GM12878 (cell line): ENCODE measurements around the gene ANO1. TPM values are rescaled to one million over a fixed set of nuclear protein-coding genes. Genes with fewer than 3 reads are reported as not detected.

Experiments
- ATAC-seq: fragments of 200-7000 bp; cut with Tn5 transposase; 3 replicates; pipeline ENCODE4 v1.9.1; 2020; ENCODE audit warnings: mild to moderate bottlenecking, moderate library complexity
- BruUV-seq: library from RNA; stranded (reverse); fragments of 400-500 nt; replicated peaks from 2 replicates; lab custom pipeline; 2021; lab: Mats Ljungman, UMichigan
- CTCF ChIA-PET: fragments of 300-600 bp; sonication (Branson Sonifier 250); formaldehyde crosslinking; extraction: SDS; loops from one replicate; lab custom pipeline; 2021; ENCODE audit warnings: inconsistent platforms; lab: Yijun Ruan, JAX
- POLR2A ChIA-PET: fragments of 350-600 bp; formaldehyde crosslinking; extraction: SDS; loops from one replicate; lab custom pipeline; 2021; ENCODE audit warnings: inconsistent platforms; lab: Charles Lee
- RAD21 ChIA-PET: fragments of 300-600 bp; sonication (Branson Sonifier 250); formaldehyde crosslinking; loops from one replicate; lab custom pipeline; 2023; ENCODE audit warnings: antibody characterized with exemption; ENCODE audit not compliant: unreplicated experiment; lab: Charles Lee
- SMC1A ChIA-PET: fragments of 300-600 bp; sonication (Branson Sonifier 250); formaldehyde crosslinking; loops from one replicate; lab custom pipeline; 2023; ENCODE audit not compliant: unreplicated experiment, uncharacterized antibody; lab: Charles Lee
- DNase-seq: peaks from one replicate; pipeline ENCODE4 v3.0.0-alpha.2; 2011; ENCODE audit warnings: low read depth, low spot score
- FAIRE-seq: peaks from 3 replicates; lab custom pipeline; 2011; peaks lifted over from hg19 to GRCh38; lab: Jason Lieb, UNC
- H2AFZ ChIP-seq: 2 replicates; pipeline ENCODE4 v1.6.0; 2011; ENCODE audit warnings: low read depth, low read length, control low read depth; ENCODE audit not compliant: control insufficient read depth
- H3K27ac ChIP-seq: 2 replicates; pipeline ENCODE4 v1.5.1; 2011; ENCODE audit warnings: control low read depth; ENCODE audit not compliant: control insufficient read depth, insufficient read depth
- H3K27me3 ChIP-seq, 2 experiments: replicated peaks in 1 of 2; 2 replicates each; pipeline versions ENCODE4 v1.6.0 to v1.6.1; 2011; ENCODE audit warnings: low read length in 1 of 2; ENCODE audit not compliant: control insufficient read depth in 2 of 2, insufficient read depth in 2 of 2
- H3K36me3 ChIP-seq, 2 experiments: 2 replicates each; pipeline ENCODE4 v1.5.1; 2011; ENCODE audit warnings: low read length in 1 of 2; ENCODE audit not compliant: control insufficient read depth in 2 of 2, insufficient read depth in 2 of 2
- H3K4me1 ChIP-seq: 2 replicates; pipeline ENCODE4 v1.6.1; 2011; ENCODE audit warnings: mild to moderate bottlenecking, low read length, moderate library complexity, mixed read lengths; ENCODE audit not compliant: control insufficient read depth, insufficient read depth
- H3K4me2 ChIP-seq: 2 replicates; pipeline ENCODE4 v1.6.0; 2011; ENCODE audit warnings: control low read depth; ENCODE audit not compliant: control insufficient read depth, insufficient read depth
- H3K4me3 ChIP-seq: fragments of 200-600 bp; sonication (generic); 2 replicates; pipeline ENCODE4 v1.5.1; 2016
- H3K79me2 ChIP-seq: 2 replicates; pipeline ENCODE4 v1.6.0; 2011; ENCODE audit warnings: low read length; ENCODE audit not compliant: control insufficient read depth, insufficient read depth
- H3K9ac ChIP-seq: 2 replicates; pipeline ENCODE4 v1.8.0; 2011; ENCODE audit warnings: low read length, control low read depth, mixed read lengths; ENCODE audit not compliant: control insufficient read depth, insufficient read depth
- H3K9me3 ChIP-seq: replicated peaks from 3 replicates; pipeline ENCODE4 v1.5.1; 2011; ENCODE audit warnings: mild to moderate bottlenecking, low read length; ENCODE audit not compliant: control insufficient read depth, insufficient read depth
- H4K20me1 ChIP-seq: 2 replicates; pipeline ENCODE4 v1.6.0; 2011; ENCODE audit not compliant: control insufficient read depth, insufficient read depth
- BRCA1 ChIP-seq: IDR thresholded peaks from 2 replicates; pipeline ENCODE4 v1.6.1; 2011; ENCODE audit warnings: low read depth, low read length, improper control_type of control experiment
- EGR1 ChIP-seq, 2 experiments: IDR thresholded peaks; 1 replicate in 1 of 2; 2 replicates in 1 of 2; pipeline ENCODE4 v1.6.1; 2011 to 2012; ENCODE audit warnings: low read depth in 2 of 2, low read length in 2 of 2, borderline replicate concordance in 1 of 2, mild to moderate bottlenecking in 1 of 2, moderate library complexity in 1 of 2
- RFX5 ChIP-seq: IDR thresholded peaks from 2 replicates; pipeline ENCODE4 v1.6.1; 2011; ENCODE audit warnings: low read depth, low read length, improper control_type of control experiment
- SPI1 ChIP-seq: IDR thresholded peaks from 2 replicates; pipeline ENCODE4 v1.6.1; 2011; ENCODE audit warnings: low read depth, mild to moderate bottlenecking, low read length, moderate library complexity, borderline replicate concordance; ENCODE audit not compliant: insufficient read depth
- YY1 ChIP-seq: IDR thresholded peaks from 2 replicates; pipeline ENCODE4 v1.6.1; 2011; ENCODE audit warnings: low read depth, mild to moderate bottlenecking, low read length
- WGBS: methylation state at CpG from one replicate; pipeline ENCODE4 v1.1.6; 2016; ENCODE audit warnings: low lambda C conversion rate; ENCODE audit not compliant: insufficient replicate concordance, insufficient coverage; ENCODE audit errors: missing lambda C conversion rate; 5-methylcytosine and 5-hydroxymethylcytosine counted together
- in situ Hi-C: fragments of 300-500 bp; cut with MboI; formaldehyde crosslinking; loops from 9 replicates; pipeline ENCODE4 v1.14.3; 2018; ENCODE audit warnings: mixed read lengths
- intact Hi-C: fragments of 100-400 bp; cut with micrococcal nuclease; formaldehyde crosslinking; loops from one replicate; pipeline ENCODE4 v1.14.2; 2022; ENCODE audit not compliant: unreplicated experiment
- polyA plus RNA-seq, 11 experiments: library from polyadenylated mRNA; depleted of rRNA in 4 of 11; unstranded in 6 of 11; stranded (reverse) in 5 of 11; fragments of >200 nt; fragmentation: Nextera tagmentation in 4 of 11; fragmentation: Illumina TruSeq in 1 of 11; extraction: Ambion mirVana in 4 of 11; extraction: Trizol in 1 of 11; gene quantifications; 1 replicate in 1 of 11; 2 replicates in 10 of 11; pipeline versions ENCODE4 v1.2.1 to v1.2.3, GENCODE V29; 2011 to 2016; ENCODE audit warnings: inconsistent platforms in 2 of 11, missing spikeins in 2 of 11, low read depth in 1 of 11
- total RNA-seq, 4 experiments: library from RNA; depleted of rRNA in 3 of 4; stranded (reverse); fragments of >200 nt in 3 of 4; fragmentation: Illumina TruSeq in 1 of 4; extraction: Trizol in 1 of 4; gene quantifications; 2 replicates each; pipeline versions ENCODE4 v1.2.1 to v1.2.3, GENCODE V29; 2013 to 2021
- TF ChIP-seq, protein P1 (sequence below): fragments of 450-650 bp; IDR thresholded peaks from 2 replicates; pipeline ENCODE4 v1.6.1; 2017; ENCODE audit warnings: borderline replicate concordance
- TF ChIP-seq, protein P2 (sequence below): fragments of 450-650 bp; IDR thresholded peaks from 2 replicates; pipeline ENCODE4 v1.6.1; 2016; ENCODE audit warnings: mild to moderate bottlenecking
- TF ChIP-seq, protein P3 (sequence below): fragments of 450-650 bp; formaldehyde crosslinking; IDR thresholded peaks from 2 replicates; pipeline ENCODE4 v1.4.0; 2020; ENCODE audit warnings: mild to moderate bottlenecking, moderate library complexity
- TF ChIP-seq, protein P4 (sequence below): fragments of 150-350 bp; IDR thresholded peaks from 2 replicates; pipeline ENCODE4 v1.6.1; 2014; ENCODE audit warnings: mild to moderate bottlenecking, low read depth, low read length

The ANO1 gene
- total and polyA plus RNA-seq, 10 of the 15 experiments (the other 5 are each of a cell fraction or from before 2014, with no cell fraction given): 0.01 to 0.38 (median 0.06) TPM; not detected in 7

GRCh38 chr11:70074746-70075145, 3.4 kb upstream of the ANO1 start:
- H3K9me3 ChIP-seq: no peaks in the 10 kb centered on the region
- no peak for DNase-seq
- intact Hi-C loops: no loop called here
- no peak overlapping the region for H2AFZ ChIP-seq
- H3K4me2 ChIP-seq: no peak overlapping the region
- in situ Hi-C loops: no loop called here
- no peak for FAIRE-seq
- ChIA-PET SMC1A (no interaction called here), POLR2A (no interaction called here), RAD21 (no interaction called here), CTCF (no interaction called here)
- H3K36me3 ChIP-seq: no peaks in the 10 kb centered on the region
- ATAC-seq: no peak
- peaks cover 14 to 18% of the 10 kb centered on the region in 2 experiments for H3K27me3 ChIP-seq
- H3K9ac ChIP-seq: no peak overlapping the region
- 38% methylated on average over 8 of the region's 8 CpGs for whole genome bisulfite sequencing
- H3K4me3 ChIP-seq: no peak overlapping the region
- no peaks in the 10 kb centered on the region for H3K79me2 ChIP-seq
- BruUV-seq: no TSS peak
- no peak overlapping the region for H3K27ac ChIP-seq
- no peaks in the 10 kb centered on the region for H3K4me1 ChIP-seq
- TF ChIP-seq SPI1 (no peak), YY1 (no peak), RFX5 (no peak)
- no peaks in the 10 kb centered on the region for H4K20me1 ChIP-seq

DNA sequence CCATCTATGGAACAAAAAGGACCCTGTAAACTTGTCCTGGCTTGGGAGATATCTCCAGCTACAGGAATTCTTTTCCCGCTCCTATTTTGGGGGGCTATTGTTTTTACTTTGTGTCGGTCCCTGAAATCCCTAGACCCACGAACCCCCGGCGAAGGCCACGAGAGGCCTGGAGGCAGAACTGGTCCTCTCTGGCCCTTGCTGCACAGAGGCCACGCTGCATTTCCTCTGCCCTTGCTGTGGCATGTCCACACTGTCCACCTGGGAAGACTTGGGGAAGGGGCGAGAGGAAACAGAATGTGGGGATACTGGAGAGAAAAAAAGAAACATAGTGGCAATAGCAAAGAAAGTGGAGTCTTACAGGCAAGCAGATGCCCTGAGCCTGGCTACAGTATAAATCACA, 2.3 kb upstream of the ANO1 start:
- ATAC-seq: no peak
- no peaks in the 10 kb centered on the region for H3K36me3 ChIP-seq
- no peak for DNase-seq
- H3K9me3 ChIP-seq: no peaks in the 10 kb centered on the region
- H3K9ac ChIP-seq: no peak overlapping the region
- ChIA-PET SMC1A (no interaction called here), POLR2A (no interaction called here), CTCF (no interaction called here), RAD21 (no interaction called here)
- no peaks in the 10 kb centered on the region for H3K4me1 ChIP-seq
- WGBS: 35% methylated on average over 8 of the region's 8 CpGs
- TF ChIP-seq, protein P1, sequence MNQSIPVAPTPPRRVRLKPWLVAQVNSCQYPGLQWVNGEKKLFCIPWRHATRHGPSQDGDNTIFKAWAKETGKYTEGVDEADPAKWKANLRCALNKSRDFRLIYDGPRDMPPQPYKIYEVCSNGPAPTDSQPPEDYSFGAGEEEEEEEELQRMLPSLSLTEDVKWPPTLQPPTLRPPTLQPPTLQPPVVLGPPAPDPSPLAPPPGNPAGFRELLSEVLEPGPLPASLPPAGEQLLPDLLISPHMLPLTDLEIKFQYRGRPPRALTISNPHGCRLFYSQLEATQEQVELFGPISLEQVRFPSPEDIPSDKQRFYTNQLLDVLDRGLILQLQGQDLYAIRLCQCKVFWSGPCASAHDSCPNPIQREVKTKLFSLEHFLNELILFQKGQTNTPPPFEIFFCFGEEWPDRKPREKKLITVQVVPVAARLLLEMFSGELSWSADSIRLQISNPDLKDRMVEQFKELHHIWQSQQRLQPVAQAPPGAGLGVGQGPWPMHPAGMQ: no peak
- TF ChIP-seq, protein P2, sequence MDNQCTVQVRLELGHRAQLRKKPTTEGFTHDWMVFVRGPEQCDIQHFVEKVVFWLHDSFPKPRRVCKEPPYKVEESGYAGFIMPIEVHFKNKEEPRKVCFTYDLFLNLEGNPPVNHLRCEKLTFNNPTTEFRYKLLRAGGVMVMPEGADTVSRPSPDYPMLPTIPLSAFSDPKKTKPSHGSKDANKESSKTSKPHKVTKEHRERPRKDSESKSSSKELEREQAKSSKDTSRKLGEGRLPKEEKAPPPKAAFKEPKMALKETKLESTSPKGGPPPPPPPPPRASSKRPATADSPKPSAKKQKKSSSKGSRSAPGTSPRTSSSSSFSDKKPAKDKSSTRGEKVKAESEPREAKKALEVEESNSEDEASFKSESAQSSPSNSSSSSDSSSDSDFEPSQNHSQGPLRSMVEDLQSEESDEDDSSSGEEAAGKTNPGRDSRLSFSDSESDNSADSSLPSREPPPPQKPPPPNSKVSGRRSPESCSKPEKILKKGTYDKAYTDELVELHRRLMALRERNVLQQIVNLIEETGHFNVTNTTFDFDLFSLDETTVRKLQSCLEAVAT: no peak
- TF ChIP-seq, protein P3, sequence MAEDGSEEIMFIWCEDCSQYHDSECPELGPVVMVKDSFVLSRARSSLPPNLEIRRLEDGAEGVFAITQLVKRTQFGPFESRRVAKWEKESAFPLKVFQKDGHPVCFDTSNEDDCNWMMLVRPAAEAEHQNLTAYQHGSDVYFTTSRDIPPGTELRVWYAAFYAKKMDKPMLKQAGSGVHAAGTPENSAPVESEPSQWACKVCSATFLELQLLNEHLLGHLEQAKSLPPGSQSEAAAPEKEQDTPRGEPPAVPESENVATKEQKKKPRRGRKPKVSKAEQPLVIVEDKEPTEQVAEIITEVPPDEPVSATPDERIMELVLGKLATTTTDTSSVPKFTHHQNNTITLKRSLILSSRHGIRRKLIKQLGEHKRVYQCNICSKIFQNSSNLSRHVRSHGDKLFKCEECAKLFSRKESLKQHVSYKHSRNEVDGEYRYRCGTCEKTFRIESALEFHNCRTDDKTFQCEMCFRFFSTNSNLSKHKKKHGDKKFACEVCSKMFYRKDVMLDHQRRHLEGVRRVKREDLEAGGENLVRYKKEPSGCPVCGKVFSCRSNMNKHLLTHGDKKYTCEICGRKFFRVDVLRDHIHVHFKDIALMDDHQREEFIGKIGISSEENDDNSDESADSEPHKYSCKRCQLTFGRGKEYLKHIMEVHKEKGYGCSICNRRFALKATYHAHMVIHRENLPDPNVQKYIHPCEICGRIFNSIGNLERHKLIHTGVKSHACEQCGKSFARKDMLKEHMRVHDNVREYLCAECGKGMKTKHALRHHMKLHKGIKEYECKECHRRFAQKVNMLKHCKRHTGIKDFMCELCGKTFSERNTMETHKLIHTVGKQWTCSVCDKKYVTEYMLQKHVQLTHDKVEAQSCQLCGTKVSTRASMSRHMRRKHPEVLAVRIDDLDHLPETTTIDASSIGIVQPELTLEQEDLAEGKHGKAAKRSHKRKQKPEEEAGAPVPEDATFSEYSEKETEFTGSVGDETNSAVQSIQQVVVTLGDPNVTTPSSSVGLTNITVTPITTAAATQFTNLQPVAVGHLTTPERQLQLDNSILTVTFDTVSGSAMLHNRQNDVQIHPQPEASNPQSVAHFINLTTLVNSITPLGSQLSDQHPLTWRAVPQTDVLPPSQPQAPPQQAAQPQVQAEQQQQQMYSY (CRISPR knock-in tag): no peak
- TF ChIP-seq BRCA1 (no peak), EGR1 (IDR thresholded peaks at IDR 0.05; ENCODE audit: borderline replicate concordance in 1 of 2, low read depth in 2 of 2, low read length in 2 of 2) (no peak)
- TF ChIP-seq, protein P4, sequence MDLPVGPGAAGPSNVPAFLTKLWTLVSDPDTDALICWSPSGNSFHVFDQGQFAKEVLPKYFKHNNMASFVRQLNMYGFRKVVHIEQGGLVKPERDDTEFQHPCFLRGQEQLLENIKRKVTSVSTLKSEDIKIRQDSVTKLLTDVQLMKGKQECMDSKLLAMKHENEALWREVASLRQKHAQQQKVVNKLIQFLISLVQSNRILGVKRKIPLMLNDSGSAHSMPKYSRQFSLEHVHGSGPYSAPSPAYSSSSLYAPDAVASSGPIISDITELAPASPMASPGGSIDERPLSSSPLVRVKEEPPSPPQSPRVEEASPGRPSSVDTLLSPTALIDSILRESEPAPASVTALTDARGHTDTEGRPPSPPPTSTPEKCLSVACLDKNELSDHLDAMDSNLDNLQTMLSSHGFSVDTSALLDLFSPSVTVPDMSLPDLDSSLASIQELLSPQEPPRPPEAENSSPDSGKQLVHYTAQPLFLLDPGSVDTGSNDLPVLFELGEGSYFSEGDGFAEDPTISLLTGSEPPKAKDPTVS: no peak
- H2AFZ ChIP-seq: no peak overlapping the region
- peaks cover 10 to 18% of the 10 kb centered on the region in 2 experiments; a peak in 3 of 4 replicates for H3K27me3 ChIP-seq
- H4K20me1 ChIP-seq: no peaks in the 10 kb centered on the region
- no peaks in the 10 kb centered on the region for H3K79me2 ChIP-seq
- no peak overlapping the region for H3K27ac ChIP-seq
- BruUV-seq: no TSS peak
- FAIRE-seq: no peak
- H3K4me2 ChIP-seq: no peak overlapping the region
- intact Hi-C loops (no loop called here), in situ Hi-C loops (no loop called here)
- H3K4me3 ChIP-seq: no peak overlapping the region
